K562 (cell line): Measurements from ENCODE around the gene DSG1. TPM values are rescaled to one million over a fixed set of nuclear protein-coding genes. Genes with fewer than 3 reads are reported as not detected.

Experiments used
- ATAC-seq: fragments of 200-7000 bp; cut with Tn5 transposase; 3 replicates; pipeline ENCODE4 v1.9.1; 2020; ENCODE audit warnings: moderate library complexity
- BruUV-seq: library from RNA; stranded (reverse); fragments of 400-500 nt; replicated peaks from 2 replicates; lab custom pipeline; 2021; lab: Mats Ljungman, UMichigan
- CTCF ChIA-PET: fragments of 300-600 bp; formaldehyde crosslinking; extraction: SDS; loops from one replicate; lab custom pipeline; 2021; ENCODE audit warnings: low intra/inter-chr PET ratio; lab: Yijun Ruan, JAX
- POLR2A ChIA-PET: fragments of 300-600, 350-650 bp; sonication (Branson Sonifier 250); formaldehyde crosslinking; extraction: SDS; loops from one replicate; lab custom pipeline; 2021; ENCODE audit warnings: antibody characterized with exemption, inconsistent platforms; lab: Yijun Ruan, JAX
- DNase-seq, 4 experiments: peaks; one replicate each; pipeline versions ENCODE4 v3.0.0 to v3.0.0-alpha.2; 2011 to 2018; ENCODE audit warnings: low spot score in 3 of 4, mixed read lengths in 3 of 4; ENCODE audit errors: extremely low read depth in 1 of 4
- FAIRE-seq: peaks from 2 replicates; lab custom pipeline; 2011; peaks lifted over from hg19 to GRCh38; lab: Jason Lieb, UNC
- H2AFZ ChIP-seq: 2 replicates; pipeline ENCODE4 v1.6.0; 2011; ENCODE audit warnings: low read depth, low read length, control low read depth, inconsistent platforms
- H3K27ac ChIP-seq: fragments of 200-600 bp; 3 replicates; pipeline ENCODE4 v1.8.0; 2011; ENCODE audit warnings: low read depth, mild to moderate bottlenecking, control low read depth, inconsistent platforms, low read length, moderate library complexity, mixed read lengths; ENCODE audit errors: extremely low read depth
- H3K27me3 ChIP-seq, 2 experiments: fragments of 300-600 bp in 1 of 2; 2 replicates in 1 of 2; 3 replicates in 1 of 2; pipeline versions ENCODE4 v1.6.0 to v1.8.0; 2011; ENCODE audit warnings: inconsistent platforms in 2 of 2, low read length in 2 of 2, mild to moderate bottlenecking in 1 of 2, mixed read lengths in 1 of 2, moderate library complexity in 1 of 2; ENCODE audit not compliant: control insufficient read depth in 2 of 2, insufficient read depth in 2 of 2
- H3K36me3 ChIP-seq: fragments of 300-600 bp; 3 replicates; pipeline ENCODE4 v1.8.0; 2011; ENCODE audit warnings: mild to moderate bottlenecking, low read length, inconsistent platforms; ENCODE audit not compliant: control insufficient read depth, insufficient read depth
- H3K4me1 ChIP-seq, 2 experiments: fragments of 200-600 bp in 1 of 2; replicated peaks in 1 of 2; 2 replicates in 1 of 2; 3 replicates in 1 of 2; pipeline versions ENCODE4 v1.5.1 to v1.8.0; 2011; ENCODE audit warnings: inconsistent platforms in 2 of 2, low read length in 2 of 2, mild to moderate bottlenecking in 1 of 2, mixed read lengths in 1 of 2, moderate library complexity in 1 of 2; ENCODE audit not compliant: control insufficient read depth in 2 of 2, insufficient read depth in 2 of 2
- H3K4me2 ChIP-seq: 2 replicates; pipeline ENCODE4 v1.6.1; 2011; ENCODE audit warnings: low read length, control low read depth, inconsistent platforms, mixed read lengths; ENCODE audit not compliant: insufficient read depth
- H3K4me3 ChIP-seq: fragments of 200-600 bp; sonication (generic), shearing (Covaris generic); 2 replicates; pipeline ENCODE4 v1.5.1; 2016; ENCODE audit warnings: control low read depth, inconsistent platforms
- H3K79me2 ChIP-seq: fragments of 200-600 bp; 3 replicates; pipeline ENCODE4 v1.8.0; 2011; ENCODE audit warnings: low read length, inconsistent platforms; ENCODE audit not compliant: control insufficient read depth, insufficient read depth
- H3K9ac ChIP-seq, 2 experiments: 2 replicates each; pipeline versions ENCODE4 v1.6.0 to v1.6.1; 2011; ENCODE audit warnings: low read depth in 2 of 2, low read length in 2 of 2, control low read depth in 1 of 2, inconsistent platforms in 1 of 2, mild to moderate bottlenecking in 1 of 2, mixed read lengths in 1 of 2; ENCODE audit not compliant: insufficient read depth in 1 of 2
- H3K9me1 ChIP-seq: one replicate; pipeline ENCODE4 v1.6.0; 2011; ENCODE audit warnings: inconsistent platforms, mild to moderate bottlenecking, low read length, moderate library complexity; ENCODE audit not compliant: control insufficient read depth, insufficient read depth
- H3K9me3 ChIP-seq: replicated peaks from 2 replicates; pipeline ENCODE4 v1.5.1; 2011; ENCODE audit warnings: low read depth, low read length, inconsistent platforms; ENCODE audit not compliant: control insufficient read depth, insufficient read depth
- H4K20me1 ChIP-seq: replicated peaks from 2 replicates; pipeline ENCODE4 v1.6.1; 2011; ENCODE audit warnings: low read length, inconsistent platforms, mixed read lengths; ENCODE audit not compliant: control insufficient read depth, insufficient read depth
- ATF1 ChIP-seq, 2 experiments: fragments of 450-650 bp in 1 of 2; IDR thresholded peaks; 2 replicates each; pipeline ENCODE4 v1.6.1; 2016; ENCODE audit warnings: missing compliant biosample characterization in 1 of 2, missing genetic modification characterization in 1 of 2
- CHD7 ChIP-seq: fragments of 200-600 bp; sonication (generic); IDR thresholded peaks from one replicate; pipeline ENCODE4 v1.6.1; 2012; ENCODE audit warnings: mild to moderate bottlenecking, low read depth, low read length, inconsistent platforms
- DDX20 ChIP-seq: fragments of 450-650 bp; IDR thresholded peaks from 2 replicates; pipeline ENCODE4 v1.6.1; 2016; ENCODE audit warnings: missing genetic modification characterization, low read depth, mild to moderate bottlenecking, missing compliant biosample characterization, moderate library complexity
- ESRRA ChIP-seq: fragments of 450-650 bp; IDR thresholded peaks from 2 replicates; pipeline ENCODE4 v1.6.1; 2014; ENCODE audit warnings: low read depth, mild to moderate bottlenecking, moderate library complexity, borderline replicate concordance
- HDAC8 ChIP-seq: fragments of 450-650 bp; IDR thresholded peaks from 2 replicates; pipeline ENCODE4 v1.6.1; 2016; ENCODE audit warnings: mild to moderate bottlenecking, missing genetic modification characterization, moderate library complexity, missing compliant biosample characterization
- NELFE ChIP-seq: IDR thresholded peaks from 2 replicates; pipeline ENCODE4 v1.6.1; 2011; ENCODE audit warnings: mild to moderate bottlenecking; ENCODE audit not compliant: insufficient read depth, insufficient read length
- NFE2L1 ChIP-seq: fragments of 450-650 bp; IDR thresholded peaks from 2 replicates; pipeline ENCODE4 v1.6.1; 2016; ENCODE audit warnings: missing genetic modification characterization, low read depth, mild to moderate bottlenecking, missing compliant biosample characterization, moderate library complexity, borderline replicate concordance
- SAP30 ChIP-seq: fragments of 200-600 bp; sonication (generic); IDR thresholded peaks from 2 replicates; pipeline ENCODE4 v1.6.1; 2012; ENCODE audit warnings: borderline replicate concordance, low read depth, mild to moderate bottlenecking, moderate library complexity, low read length, control low read depth, inconsistent platforms; ENCODE audit not compliant: insufficient read depth, poor library complexity, severe bottlenecking
- SMARCA4 ChIP-seq: fragments of 450-650 bp; IDR thresholded peaks from 2 replicates; pipeline ENCODE4 v1.6.1; 2016
- SMARCC2 ChIP-seq: fragments of 450-650 bp; IDR thresholded peaks from 2 replicates; pipeline ENCODE4 v1.6.1; 2017; ENCODE audit warnings: antibody characterized with exemption, moderate library complexity, mild to moderate bottlenecking, low read depth
- ZNF445 ChIP-seq: fragments of 250-450 bp; sonication (Bioruptor Pico); IDR thresholded peaks from 2 replicates; pipeline ENCODE4 v1.4.0; 2020; ENCODE audit warnings: low read depth, mild to moderate bottlenecking, moderate library complexity
- ZNF830 ChIP-seq: fragments of 250-450 bp; sonication (Bioruptor Pico); IDR thresholded peaks from 2 replicates; pipeline ENCODE4 v1.5.0; 2021; ENCODE audit warnings: mild to moderate bottlenecking
- WGBS: fragments of 100-300 bp; shearing (Covaris generic); methylation state at CpG from one replicate; pipeline ENCODE4 v1.1.6; 2016; ENCODE audit warnings: low coverage, mixed read lengths; ENCODE audit not compliant: insufficient coverage; ENCODE audit errors: missing lambda C conversion rate; 5-methylcytosine and 5-hydroxymethylcytosine counted together
- in situ Hi-C: fragments of 300-500 bp; cut with MboI; formaldehyde crosslinking; loops from 4 replicates; pipeline ENCODE4 v1.15.0; 2018; ENCODE audit warnings: inconsistent platforms, mixed read lengths
- intact Hi-C: fragments of 100-400 bp; cut with micrococcal nuclease; formaldehyde crosslinking; loops from 2 replicates; pipeline ENCODE4 v1.14.2; 2022
- polyA plus RNA-seq, 8 experiments: library from polyadenylated mRNA; depleted of rRNA in 4 of 8; stranded (reverse) in 5 of 8; unstranded in 3 of 8; fragments of >200 nt; fragmentation: Nextera tagmentation in 2 of 8; fragmentation: Illumina TruSeq in 1 of 8; extraction: Ambion mirVana in 2 of 8; extraction: Trizol in 1 of 8; gene quantifications; 2 replicates each; pipeline versions ENCODE4 v1.2.1 to v1.2.3, GENCODE V29; 2011 to 2014; ENCODE audit warnings: inconsistent platforms in 1 of 8, missing spikeins in 1 of 8
- total RNA-seq, 7 experiments: library from RNA; depleted of rRNA in 6 of 7; stranded (reverse); fragments of >200 nt in 6 of 7; fragmentation: Illumina TruSeq in 2 of 7; extraction: Trizol in 2 of 7; gene quantifications; 2 replicates each; pipeline versions ENCODE4 v1.2.1 to v1.2.3, GENCODE V29; 2011 to 2021; ENCODE audit warnings: low replicate concordance in 1 of 7

DSG1 gene
- total and polyA plus RNA-seq, 9 of the 15 experiments (the other 6 are each of a cell fraction or from before 2014, with no cell fraction given), result 0.03 to 0.26 (median 0.15) TPM; not detected in 1

- no peak for ATAC-seq
- H2AFZ ChIP-seq, result no peak overlapping the region
- in situ Hi-C loops (no loop called here), intact Hi-C loops (no loop called here)
- no peaks in the 10 kb centered on the region for H3K4me1 ChIP-seq
- no peak for FAIRE-seq
- DNase-seq, result no peak
- no peaks in the 10 kb centered on the region for H3K9me1 ChIP-seq
- no peak overlapping the region for H3K4me2 ChIP-seq
- H3K79me2 ChIP-seq, result no peaks in the 10 kb centered on the region
- CTCF ChIA-PET, result no interaction called here
- POLR2A ChIA-PET, result interaction anchor here (0.9 kb wide), 1 partner anchor 9 kb away, joined by 4 read pairs; no protein-coding TSS in a partner anchor
- no TSS peak for BruUV-seq
- H4K20me1 ChIP-seq, result no peaks in the 10 kb centered on the region
- no peaks in the 10 kb centered on the region for H3K36me3 ChIP-seq
- H3K27me3 ChIP-seq, result no peaks in the 10 kb centered on the region
- no peak overlapping the region for H3K9ac ChIP-seq
- H3K27ac ChIP-seq, result no peak overlapping the region
- 2% methylated on average over 3 of the region's 3 CpGs for WGBS
- no peaks in the 10 kb centered on the region for H3K9me3 ChIP-seq
- no peak overlapping the region for H3K4me3 ChIP-seq
- TF ChIP-seq ATF1 (CRISPR knock-in tag; IDR thresholded peaks at IDR 0.05) (no peak), ATF1 (tag; IDR thresholded peaks at IDR 0.05) (no peak), ZNF830 (CRISPR knock-in tag) (no peak), SMARCA4 (no peak), ZNF445 (CRISPR knock-in tag) (no peak), DDX20 (tag) (no peak), SMARCC2 (no peak), CHD7 (no peak), SAP30 (no peak), HDAC8 (tag) (no peak), ESRRA (no peak), NELFE (no peak), NFE2L1 (no peak)
Observed at GRCh38 chr18:31325051-31325450, 7.1 kb downstream of the DSG1 start.
